ENCODE results near the gene ZNF536.
"Not testable (repeated sequence)": the region's sequence is repeated elsewhere in the genome, so short reads cannot be mapped to it uniquely, and the experiment has no call there.

The ZNF536 gene

DNA sequence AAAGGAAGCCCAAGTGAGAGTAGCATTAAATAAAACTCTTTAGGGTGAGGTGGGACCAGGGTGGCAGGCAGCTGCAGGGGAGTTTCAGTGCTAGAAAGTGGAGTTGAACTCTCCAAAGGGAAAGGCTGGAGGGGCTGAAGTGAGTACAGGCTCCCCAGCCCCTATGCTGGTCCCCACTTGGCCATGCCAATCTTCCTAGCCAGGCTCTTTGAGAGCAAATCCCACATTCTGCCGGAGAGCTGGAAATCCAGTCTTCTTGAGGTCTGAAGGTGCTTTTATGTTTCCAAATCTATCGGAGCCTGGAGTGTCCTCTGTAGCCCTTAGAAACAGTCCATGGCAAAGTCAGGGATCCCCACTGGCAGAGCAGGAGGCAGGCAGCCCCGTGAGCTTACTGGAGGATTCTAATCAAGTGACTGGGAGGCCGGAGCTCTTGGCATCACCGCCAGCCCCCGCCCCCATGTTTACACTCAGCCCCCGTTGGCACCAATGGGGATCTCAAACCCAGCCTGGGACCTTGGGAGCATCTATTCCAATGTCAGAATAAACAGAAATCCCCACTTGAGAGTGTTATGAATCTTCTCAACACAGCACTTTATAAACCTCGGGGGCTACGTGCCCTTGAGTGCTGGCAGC lies 18.3 kb downstream of the ZNF536 start:
- no peak for DNase-seq

DNA sequence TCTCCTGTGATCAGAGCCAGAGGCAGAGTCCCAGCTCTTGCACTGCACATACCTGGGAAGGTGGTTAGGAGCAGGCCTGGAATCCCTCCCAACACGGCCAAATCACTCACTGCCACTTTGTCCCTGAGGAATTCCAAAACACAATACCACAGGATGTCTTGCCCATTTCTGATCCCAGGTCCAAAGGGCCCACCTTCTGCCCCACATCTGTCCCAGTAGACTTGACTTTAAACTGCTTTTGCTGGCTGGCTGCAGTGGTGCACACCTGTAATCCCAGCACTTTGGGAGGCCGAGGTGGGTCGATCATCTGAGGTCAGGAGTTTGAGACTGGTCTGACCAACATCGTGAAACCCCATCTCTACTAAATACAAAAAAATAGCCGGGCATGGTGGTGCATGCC lies 18.9 kb downstream of the ZNF536 start:
- no peak for DNase-seq

GRCh38 chr19:30391554-30392551 lies 19.7 kb downstream of the ZNF536 start:
- no peak for DNase-seq

- no peak for DNase-seq
Observed at GRCh38 chr19:30393046-30393445, 20.9 kb downstream of the ZNF536 start.

GRCh38 chr19:30393729-30394480 lies 21.7 kb downstream of the ZNF536 start:
- no peak for DNase-seq

GRCh38 chr19:30394481-30395151 lies 22.4 kb downstream of the ZNF536 start:
- no peak for DNase-seq

DNA sequence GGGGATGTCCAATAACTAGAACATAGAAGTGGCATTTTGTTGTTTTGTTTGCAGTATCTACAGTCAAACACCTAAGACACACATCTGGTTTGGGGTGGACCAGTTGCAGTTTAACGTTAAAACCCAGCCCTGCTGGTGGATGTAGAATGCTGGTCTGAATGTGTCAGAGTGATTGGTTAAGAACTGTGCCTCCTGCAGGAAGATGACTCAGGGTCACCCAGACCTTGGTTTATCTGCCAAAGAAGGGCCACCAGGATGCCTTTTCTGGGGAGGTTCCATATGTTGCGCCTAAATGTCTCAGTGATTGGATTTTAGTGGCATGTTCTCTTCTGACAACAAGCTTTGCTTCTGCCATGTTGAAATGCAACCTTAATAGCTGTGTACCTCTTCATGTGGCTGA lies 23.1 kb downstream of the ZNF536 start:
- no peak for DNase-seq

DNA sequence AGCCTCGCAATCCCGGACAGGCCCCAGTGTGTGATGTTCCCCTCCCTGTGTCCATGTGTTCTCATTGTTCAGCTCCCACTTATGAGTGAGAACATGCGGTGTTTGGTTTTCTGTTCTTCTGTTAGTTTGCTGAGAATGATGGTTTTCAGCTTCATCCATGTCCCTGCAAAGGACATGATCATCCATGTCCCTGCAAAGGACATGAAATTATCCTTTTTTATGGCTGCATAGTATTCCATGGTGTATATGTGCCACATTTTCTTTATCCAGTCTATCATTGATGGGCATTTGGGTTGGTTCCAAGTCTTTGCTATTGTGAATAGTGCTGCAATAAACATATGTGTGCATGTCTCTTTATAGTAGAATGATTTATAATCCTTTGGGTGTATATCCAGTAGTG lies 26.4 kb downstream of the ZNF536 start:
- not testable (repeated sequence) for DNase-seq

DNA sequence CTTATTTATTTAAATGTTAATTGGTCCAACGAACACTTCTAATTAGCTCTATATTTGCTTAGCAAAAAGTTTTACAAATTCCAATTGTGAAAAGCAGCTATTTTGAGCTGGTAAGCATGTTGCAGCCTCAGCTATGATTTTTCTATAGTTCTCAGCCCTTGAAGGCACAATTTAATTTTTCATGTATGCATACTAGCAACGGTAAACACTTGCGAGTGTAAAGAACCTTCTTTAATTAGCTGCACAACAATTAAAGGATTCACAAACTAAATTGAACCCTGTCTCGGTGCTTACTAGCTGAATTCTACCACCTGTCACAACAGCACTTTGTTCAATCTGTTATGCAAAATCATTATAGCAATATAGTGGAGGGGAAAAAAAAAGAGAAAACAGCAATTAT lies 29.8 kb downstream of the ZNF536 start:
- no peak for DNase-seq

DNA sequence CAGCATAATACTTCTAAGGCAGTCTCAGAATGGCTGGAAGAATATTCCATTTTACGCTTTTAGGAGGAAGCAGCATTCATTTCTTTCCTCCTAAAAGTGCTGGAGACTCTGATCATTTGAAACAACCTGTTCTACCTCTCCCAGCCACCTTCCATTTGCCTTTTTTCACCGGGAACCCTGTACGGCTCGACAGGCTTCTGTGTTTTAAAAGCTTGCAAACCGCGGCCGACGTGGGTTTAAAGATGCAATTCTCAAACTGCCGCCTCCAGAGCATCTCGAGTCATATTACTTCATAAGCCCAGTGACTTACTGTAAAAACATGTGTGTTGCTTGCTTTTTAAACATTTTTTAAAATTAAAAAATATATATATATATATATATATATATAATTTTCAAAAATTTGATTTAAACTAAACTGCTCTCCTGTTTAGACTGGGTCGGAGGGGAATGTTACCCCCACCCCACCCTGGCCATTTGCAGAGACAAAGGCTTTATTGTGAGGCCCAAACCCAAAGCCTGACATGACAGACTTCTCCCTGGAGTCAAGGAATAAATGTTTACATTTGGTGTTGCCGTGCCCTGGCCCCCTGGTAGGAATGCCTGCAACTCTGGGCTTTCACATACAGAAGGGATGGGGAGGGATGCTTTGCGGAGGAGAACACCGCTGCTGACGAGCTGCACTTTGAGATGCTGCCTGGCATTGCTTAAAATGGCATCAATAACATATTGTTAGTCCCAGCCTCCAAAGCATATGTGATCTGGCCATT lies 30.4 kb downstream of the ZNF536 start:
- DNase-seq: no peak

GRCh38 chr19:30403203-30403985 lies 31.2 kb downstream of the ZNF536 start:
- DNase-seq: no peak

DNA sequence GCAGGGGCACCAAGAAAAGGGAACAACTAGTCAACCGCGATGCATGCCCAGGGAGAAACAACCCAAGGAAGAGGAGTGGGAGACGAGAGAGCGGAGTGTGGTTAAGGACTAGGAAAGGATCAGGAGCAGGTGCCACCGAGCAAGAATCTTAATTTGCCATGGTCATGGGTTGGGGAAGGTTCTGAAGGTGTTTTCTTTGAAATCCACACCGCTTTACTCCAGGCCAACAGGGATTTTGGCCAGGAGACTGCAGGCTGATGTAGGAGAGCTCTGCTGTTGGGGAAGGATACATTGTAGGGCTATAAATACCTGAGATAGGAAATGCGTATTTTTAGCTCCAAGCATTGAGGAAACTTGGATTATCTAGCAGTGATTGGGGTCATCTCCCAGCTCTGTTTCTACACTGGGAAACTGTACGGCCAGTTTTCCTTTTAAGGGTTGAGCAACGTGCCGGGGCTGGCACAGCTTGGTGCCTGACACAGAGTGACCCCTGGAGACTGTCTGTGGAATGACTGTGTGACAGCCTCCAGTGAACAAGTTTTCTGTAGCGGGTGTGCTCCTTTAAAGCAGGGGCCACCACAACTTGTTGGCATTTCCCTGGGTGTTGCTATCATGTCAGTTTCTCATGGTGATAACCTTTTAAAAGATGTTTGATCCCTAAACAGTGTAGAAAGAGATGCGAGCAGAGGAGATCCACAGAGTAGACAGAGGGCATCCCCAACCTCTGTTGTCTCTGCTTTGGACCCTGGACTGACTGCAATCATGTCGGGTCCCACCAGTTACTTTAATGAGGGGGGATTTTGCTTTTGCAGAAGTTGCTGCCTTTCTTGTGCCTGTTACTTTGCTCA lies 34.3 kb downstream of the ZNF536 start:
- DNase-seq: no peak

GRCh38 chr19:30407068-30407709 lies 35.0 kb downstream of the ZNF536 start:
- DNase-seq: no peak

GRCh38 chr19:30408734-30409301 lies 36.6 kb downstream of the ZNF536 start:
- no peak for DNase-seq

- DNase-seq: no peak
Observed at GRCh38 chr19:30411714-30412113, 39.5 kb downstream of the ZNF536 start.

- DNase-seq: no peak
Observed at GRCh38 chr19:30416375-30416774, 44.2 kb downstream of the ZNF536 start.

GRCh38 chr19:30417166-30417565 lies 45.0 kb downstream of the ZNF536 start:
- DNase-seq: not testable (repeated sequence)

GRCh38 chr19:30419568-30420180 lies 47.5 kb downstream of the ZNF536 start:
- DNase-seq: no peak

- no peak for DNase-seq
Observed at GRCh38 chr19:30420316-30420715, 48.1 kb downstream of the ZNF536 start.

All from activated CD4-positive, alpha-beta T cell treated with anti-CD3 and anti-CD28 coated beads for 48 hours (primary cell).